ENCODE results near the gene GTF2A1L.
A peak's percentile ranks its signal among the peaks of the same experiment; 100 is the strongest.

Gene GTF2A1L

DNA sequence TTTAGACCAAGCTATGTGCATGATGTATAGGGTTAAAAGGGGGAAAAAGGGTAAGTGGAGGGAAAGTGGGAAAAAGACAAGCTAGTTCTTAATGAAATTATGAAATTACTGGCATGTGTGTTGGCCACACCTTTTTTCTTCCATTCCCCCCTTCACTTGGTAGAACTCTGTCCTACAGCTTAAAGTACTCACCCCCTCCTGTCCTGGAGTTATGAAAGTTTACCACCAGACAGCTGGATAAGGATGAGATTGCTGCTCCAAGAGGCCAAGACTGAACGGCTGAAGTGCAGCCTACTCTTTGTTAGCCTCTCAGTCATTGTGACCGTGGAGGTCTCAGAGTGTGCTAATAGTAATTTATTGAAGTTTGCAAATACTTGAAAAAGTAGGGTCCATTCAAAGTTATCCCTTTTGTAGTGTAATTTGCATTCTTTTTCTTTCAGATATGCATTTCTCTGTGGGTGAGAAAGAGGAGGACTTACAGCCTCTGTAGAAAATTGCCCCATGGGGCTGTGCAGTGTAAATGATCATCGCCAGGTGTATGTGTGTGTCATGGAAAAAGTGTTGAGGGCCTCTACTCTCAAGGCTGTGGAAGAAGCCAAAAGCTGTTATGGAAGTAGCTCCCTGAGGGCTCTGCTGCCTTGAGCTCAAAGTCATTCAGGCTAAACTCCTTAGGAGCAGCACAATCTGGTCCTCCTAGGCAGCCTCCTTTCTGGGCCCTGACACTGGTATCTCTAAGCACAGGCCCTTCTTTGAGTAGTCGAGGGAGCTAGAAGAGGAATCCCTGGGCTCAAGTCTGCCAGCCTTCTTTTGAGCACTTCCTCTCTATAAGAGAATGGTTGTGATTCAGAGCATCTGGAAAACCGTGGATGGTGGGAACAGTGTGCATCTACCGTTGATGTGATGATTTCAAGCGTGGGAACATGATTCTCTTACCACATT is 91.7 kb downstream of the GTF2A1L start:
- no peak for DNase-seq

DNA sequence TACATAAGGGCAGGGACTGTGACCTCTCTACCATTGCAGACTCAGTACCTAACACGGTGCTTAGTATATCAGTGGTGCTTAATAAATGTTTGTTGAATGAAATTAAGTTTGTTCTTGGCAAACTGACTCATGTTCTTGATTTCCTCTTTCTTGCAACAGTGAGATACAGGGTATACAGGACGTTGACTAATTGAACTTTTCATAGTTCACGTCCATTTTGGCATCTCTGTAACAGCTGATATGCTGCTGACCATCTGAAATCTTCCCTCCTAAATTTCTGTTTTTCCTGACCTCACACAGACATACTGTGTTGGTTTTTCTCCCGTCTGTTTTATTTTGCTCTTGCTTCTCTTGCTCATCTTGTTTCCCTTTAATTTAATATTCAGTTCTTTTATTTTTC is 93.7 kb downstream of the GTF2A1L start:
- no peak for DNase-seq

DNA sequence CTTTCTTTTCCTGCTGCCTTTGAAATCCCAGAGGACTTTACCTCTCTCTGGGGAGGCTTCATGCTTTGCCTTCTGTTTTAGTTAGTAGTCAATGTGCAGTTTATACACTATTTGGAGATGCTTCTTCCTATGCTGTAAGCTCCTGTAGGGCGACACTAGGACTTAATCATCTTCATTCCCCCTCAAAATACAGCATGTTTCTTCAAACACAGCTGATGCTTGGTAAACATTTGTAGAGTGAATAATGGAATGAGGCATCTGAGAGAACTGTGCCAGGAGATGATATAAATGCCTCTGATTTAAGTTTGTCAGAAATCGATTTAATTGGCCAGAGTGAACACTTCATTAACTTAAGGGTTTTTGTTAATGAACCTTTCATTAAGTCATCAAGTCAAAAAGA is 94.5 kb downstream of the GTF2A1L start:
- DNase-seq, result no peak

DNA sequence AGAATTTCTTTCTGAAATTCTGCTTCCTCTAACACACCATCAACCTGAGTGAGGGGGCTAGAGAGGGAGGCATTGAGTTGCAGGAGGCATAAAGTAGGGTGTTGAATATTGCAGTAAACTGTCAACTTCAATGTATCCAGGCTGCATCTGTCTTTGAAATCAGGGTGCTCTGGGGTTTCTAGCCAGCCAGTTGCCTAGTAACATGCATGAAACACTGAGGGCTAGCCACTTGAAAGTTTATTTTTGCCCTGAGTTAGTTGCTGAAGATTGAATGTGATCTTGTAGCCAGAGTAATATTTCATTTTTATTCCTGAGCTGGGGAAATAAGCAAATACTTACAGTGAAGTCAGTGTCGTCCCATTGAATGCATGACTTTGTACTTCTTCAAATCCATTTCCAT is 96.0 kb downstream of the GTF2A1L start:
- DNase-seq, result no peak

DNA sequence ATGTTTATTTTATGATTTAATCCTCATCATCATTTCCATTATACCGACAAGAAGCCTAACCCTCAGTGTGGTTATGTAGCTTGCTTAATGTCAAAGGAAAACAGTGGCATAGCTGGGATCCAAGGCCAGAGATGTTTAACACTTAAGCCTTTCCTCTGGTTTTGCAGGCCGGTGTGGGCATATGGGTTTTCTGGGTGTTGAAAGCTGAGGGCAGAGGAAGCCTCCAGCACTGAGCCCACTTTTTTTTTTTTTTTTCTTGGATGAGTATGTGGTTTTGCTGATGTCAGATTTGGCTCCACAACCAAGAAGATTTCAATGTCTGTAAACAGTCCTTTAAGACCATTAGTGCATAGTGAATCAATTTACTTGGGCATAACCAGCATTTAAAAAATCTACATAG is 96.6 kb downstream of the GTF2A1L start:
- no peak for DNase-seq

DNA sequence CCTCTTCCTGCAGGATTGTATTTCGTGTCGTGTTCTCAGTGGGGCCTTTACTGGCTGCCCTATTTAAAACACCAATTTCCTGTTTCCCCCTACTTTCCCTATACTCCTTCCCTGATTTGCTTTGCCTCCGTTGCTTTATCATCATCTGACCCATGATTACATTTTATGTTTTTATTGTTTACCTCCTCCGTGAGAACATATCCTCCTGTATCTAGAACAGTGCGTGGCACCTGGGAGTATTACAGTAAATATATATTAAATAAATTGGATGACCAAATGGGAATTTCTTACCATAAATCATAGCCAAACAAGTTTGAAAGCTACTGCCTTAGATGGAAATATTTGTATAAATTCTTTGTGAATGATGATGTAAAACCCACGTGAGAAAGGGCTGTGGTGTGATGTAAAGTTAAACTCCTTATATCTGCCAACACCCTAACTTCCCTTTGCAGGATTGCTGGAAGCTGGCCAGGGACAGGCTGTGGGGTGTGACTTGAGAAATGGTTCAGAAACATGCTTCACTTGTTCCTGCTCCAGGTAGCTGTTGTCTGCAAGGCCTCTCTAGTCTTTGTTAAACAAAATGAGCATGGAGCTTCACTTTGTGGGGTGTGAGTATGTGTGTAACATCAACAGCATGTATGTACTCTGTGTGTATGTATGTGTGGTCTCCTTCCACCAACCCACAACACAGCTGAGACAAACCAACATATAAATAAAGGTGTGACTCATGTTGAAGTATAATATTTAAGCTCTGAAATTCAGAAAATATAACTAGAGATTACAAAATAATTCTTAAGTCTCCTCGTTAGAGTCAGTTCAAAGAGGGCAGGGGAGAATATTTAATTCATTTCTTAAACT is 97.6 kb downstream of the GTF2A1L start:
- DNase-seq, result no peak

DNA sequence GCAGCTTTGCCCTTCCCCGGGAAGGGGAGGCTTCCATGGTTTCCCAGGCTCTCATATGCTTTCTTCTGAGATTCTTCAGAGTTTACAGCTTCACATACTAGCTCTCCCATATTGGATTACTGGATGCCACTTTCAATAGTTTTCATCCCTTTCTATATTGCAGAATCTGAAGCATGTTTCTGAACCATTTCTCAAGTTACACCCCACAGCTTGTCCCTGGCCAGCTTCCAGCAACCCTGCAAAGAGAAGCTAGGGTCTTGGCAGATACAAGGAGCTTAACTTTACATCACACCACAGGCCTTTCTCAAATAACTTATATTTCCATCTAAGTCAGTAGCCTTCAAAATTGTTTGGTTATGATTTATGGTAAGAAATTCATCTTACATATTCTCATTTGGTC is 98.3 kb downstream of the GTF2A1L start:
- DNase-seq, result peak; percentile 15

DNA sequence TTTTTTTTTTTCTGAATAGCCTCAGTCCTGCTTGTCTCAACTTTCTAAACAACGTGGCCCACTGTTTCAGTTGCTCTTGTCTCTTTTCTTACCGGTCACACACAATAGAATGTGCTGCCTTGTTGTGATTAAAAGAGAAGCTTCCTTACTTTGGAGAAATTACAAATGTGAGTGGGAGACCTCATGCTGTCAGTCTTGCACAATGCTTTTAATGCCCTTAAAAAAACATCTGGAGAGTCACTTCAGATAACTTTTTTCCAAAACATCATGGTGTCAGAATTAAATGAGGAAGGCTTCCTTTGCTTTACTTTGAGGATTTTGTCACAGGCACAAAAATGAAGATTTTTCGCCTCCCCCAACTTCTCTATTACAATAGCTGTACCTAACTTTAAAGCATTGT is 100.2 kb downstream of the GTF2A1L start:
- DNase-seq, result no peak

DNA sequence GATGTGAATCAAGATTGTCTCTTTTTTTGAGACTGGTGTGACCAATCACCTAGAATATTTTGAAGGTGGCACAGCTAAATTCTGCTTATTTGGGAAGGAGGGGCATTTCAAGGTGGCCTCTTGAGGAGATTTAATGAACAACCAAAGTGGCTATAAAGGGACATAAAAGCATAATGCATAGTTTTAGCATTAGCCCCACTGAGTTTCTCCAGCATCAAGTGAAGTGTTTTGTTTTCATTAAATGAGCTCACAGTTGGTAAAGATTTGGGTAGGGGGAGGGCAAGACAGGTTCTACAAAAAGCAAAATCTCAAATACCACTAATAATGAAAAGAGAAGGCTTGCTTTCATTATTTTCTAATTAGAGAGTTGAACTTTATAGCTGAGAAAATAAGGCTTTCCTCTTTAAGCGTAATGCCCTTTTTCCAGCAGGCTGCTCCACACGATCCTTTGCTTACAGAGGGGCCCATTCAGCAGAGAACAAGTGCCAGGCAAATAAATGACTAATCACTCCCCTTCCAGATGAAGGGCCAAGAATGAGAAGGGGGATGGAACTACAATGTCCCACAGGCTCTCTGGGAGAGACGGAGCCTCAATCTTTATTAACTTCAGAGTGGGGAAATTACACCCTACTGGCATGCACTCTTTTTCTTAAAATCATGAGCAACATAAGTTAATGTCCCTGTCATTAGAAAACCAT is 102.0 kb downstream of the GTF2A1L start:
- no peak for DNase-seq

DNA sequence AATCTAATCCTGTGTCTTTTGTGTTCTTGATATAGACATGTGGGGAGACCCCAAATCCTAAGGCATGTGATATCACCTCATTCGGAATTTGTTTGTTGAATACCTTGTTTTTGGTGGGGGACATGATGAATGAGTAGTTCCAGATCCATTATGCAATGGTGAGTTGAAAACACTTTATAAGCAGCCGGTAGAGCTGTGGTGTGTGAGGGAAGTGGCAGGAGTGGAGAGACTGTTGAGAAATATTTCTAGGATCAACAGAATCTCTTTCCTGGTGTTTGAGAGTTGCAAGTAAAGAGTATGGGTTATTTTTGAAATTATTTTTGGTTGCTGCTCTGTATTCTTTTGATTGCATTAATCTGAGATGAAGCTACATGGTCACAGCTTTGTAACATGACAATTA is 103.5 kb downstream of the GTF2A1L start:
- DNase-seq, result no peak

DNA sequence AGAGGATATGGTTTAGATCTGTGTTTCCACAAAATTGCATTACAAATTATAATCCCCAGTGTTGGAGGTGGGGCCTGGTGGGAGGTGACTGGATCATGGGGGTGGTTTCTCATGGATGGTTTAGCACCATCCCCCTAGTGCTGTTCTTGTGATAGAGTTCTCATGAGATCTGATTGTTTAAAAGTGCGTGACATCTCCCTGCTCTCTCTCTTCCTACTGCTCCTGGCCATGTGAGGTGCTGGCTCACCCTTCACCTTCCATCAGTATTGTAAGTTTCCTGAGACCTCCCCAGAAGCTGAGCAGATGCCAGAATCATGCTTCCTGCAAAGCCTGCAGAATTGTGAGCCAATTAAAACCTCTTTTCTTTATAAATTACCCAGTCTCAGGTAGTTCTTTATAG is 104.7 kb downstream of the GTF2A1L start:
- DNase-seq, result no peak

DNA sequence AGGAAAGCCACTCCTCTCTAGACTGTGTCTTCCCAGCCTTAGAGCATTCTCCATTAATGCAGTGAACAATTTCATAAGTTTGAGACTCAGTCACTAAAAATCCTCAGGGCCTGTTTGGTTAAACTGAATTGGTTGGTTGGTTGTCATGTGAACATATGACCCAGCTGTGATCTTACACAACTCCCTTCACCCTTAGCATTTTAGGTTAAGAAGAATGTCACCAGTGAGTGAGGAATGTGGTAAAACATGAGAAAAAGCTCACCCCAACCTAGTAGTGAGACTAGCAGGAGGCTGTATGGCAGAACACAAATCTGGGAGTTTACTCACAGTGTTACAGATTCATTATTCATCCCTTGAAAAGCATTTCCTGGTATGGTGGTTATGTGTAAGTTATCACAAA is 105.5 kb downstream of the GTF2A1L start:
- no peak for DNase-seq

DNA sequence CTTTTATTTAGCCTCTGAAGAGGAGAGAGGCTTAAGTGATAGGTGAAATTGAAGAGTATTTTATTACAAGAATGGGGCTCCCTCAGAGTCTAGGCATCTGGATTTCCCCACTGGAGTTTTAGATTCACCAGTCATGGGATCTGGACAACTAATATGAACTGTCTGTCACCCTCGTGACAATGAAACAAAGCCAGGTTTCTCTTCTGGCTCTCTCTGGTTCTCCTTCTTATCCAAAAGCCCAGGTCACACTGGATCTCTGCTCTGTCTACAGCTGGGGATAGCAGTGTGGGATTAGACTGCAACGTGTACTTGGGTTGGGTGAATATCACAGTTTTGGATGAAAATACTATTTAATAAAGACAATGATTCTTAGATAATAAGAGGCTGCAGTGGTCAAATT is 106.6 kb downstream of the GTF2A1L start:
- no peak for DNase-seq

DNA sequence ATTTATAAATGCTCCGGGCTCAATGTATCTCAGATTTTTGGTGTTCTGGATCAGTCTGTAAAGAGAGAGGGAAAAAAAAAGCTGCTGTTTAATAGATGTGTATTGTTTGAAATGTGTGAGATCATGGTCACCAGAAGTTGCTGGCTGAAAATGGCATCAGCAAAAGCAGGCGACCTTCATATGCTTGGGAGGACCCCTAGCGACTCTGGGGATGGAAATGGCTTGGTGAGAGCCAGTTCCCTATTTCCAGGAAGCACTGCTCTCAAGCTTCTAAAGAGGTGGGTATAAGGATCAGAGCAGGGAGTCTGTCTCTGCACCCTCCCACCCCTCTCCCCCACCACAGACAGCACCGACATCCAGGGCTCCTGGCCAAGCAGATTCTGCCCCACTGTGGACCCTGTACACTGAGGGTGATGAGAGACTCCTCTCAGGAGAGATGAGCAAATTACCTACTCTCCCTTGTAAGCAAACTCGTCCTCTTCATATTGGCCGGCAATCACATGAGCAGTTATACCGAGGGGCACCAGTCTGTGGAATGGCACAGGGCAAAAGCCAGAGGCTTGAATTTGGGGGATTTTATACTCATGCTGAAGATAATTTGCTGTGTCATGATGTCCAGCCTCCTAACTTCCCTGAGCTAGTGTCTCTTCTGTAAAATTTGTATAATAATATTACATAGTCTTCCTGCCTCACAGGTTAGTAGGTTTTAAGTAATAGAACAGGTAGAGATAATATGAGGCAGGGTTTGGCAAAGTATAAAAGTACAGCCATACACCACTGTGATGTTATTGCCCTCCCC is 108.2 kb downstream of the GTF2A1L start:
- DNase-seq, result no peak

DNA sequence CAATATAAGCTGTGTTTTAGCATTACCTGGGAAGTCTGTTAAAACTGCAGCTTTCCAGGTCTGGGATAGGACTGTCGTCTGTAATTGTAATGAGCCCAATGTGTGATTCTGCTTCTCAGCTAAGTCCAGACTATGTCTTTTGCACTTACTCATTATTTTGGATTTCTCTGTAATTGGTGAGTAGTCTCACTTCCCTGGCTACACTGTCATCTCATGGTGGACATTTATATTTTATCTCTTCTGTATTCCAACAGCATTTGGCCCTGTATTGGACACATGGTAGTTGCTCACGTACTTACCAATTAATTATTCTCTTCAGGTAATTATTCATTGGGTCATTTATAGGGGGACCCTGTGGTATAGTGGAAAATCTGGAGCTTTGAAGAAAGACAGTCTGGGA is 109.9 kb downstream of the GTF2A1L start:
- DNase-seq, result no peak

DNA sequence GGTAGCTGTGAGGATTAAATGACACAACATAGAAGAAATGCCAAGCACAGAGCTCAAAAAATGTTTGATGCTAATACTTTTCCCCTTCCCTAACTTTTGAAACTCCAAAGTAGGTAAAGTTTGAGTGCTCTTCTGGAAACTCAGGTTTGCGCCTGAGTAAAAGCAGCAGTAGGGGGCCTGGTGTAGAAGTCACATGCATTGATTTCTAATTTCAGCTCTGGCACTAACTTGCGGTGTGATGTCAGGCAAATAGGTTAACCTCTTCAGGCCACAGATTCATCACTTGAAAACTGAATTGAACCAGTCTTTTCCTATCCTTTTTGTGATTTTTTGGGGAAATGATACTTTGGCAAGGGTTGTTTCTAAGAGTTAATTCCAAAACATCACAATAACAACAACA is 110.6 kb downstream of the GTF2A1L start:
- no peak for DNase-seq

DNA sequence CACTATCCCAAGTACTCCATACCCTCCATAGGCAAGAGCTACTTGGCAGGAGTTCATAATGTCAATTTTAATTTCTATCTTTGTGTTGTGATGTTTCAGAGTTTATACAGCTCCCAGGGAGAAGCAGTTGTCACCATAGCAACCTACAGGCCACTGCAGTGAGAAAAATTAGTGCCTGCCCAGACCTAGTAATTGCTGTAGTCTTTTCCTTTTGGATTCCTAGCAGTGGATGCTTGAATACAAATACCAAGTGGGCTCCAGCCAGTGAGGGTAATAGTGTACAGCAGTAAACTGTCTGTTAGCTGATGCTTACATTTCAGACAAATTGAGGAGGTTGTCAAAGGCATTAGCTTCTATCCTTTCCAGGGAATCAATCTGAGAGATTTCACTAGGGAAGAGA is 111.2 kb downstream of the GTF2A1L start:
- DNase-seq, result no peak
